ENCODE results near the gene PCDHGA1. TPM values are rescaled to one million over a fixed set of nuclear protein-coding genes. Genes with fewer than 3 reads are reported as not detected.
"Not testable (repeated sequence)": the region's sequence is repeated elsewhere in the genome, so short reads cannot be mapped to it uniquely, and the experiment has no call there.

Gene PCDHGA1
- total RNA-seq, 2 donors from 2014 or later: 1.4 to 2.0 TPM

GRCh38 chr5:141430332-141431113 is 100.2 kb downstream of the PCDHGA1 start, which contains the start of gene PCDHGA12:
PCDHGA12 (plus strand) TSS chr5:141430507; CDS start chr5:141430760, 253 bp downstream.
- Histone ChIP-seq H3K4me1 (peaks cover 0 to 18% of the 10 kb centered on the region in 2 donors), H3K27me3 (no peaks in the 10 kb centered on the region), H3K36me3 (peaks cover 7% of the 10 kb centered on the region), H3K27ac (peak within 1 kb of the TSS; percentile 4 to 23), H3K9me3 (peaks cover 6 to 90% of the 10 kb centered on the region in 2 donors), H3K4me3 (peak within 1 kb of the TSS; percentile 9 to 43)
- peak; percentile 73 for DNase-seq (ENCODE audit: low spot score)
- TF ChIP-seq, protein P1, sequence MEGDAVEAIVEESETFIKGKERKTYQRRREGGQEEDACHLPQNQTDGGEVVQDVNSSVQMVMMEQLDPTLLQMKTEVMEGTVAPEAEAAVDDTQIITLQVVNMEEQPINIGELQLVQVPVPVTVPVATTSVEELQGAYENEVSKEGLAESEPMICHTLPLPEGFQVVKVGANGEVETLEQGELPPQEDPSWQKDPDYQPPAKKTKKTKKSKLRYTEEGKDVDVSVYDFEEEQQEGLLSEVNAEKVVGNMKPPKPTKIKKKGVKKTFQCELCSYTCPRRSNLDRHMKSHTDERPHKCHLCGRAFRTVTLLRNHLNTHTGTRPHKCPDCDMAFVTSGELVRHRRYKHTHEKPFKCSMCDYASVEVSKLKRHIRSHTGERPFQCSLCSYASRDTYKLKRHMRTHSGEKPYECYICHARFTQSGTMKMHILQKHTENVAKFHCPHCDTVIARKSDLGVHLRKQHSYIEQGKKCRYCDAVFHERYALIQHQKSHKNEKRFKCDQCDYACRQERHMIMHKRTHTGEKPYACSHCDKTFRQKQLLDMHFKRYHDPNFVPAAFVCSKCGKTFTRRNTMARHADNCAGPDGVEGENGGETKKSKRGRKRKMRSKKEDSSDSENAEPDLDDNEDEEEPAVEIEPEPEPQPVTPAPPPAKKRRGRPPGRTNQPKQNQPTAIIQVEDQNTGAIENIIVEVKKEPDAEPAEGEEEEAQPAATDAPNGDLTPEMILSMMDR (IDR thresholded peaks at IDR 0.05): peak in 1 of 2 donors; percentile 74

DNA sequence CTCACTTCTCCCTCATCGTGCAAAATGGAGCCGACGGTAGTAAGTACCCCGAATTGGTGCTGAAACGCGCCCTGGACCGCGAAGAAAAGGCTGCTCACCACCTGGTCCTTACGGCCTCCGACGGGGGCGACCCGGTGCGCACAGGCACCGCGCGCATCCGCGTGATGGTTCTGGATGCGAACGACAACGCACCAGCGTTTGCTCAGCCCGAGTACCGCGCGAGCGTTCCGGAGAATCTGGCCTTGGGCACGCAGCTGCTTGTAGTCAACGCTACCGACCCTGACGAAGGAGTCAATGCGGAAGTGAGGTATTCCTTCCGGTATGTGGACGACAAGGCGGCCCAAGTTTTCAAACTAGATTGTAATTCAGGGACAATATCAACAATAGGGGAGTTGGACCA is 101.0 kb downstream of the PCDHGA1 start:
- TF ChIP-seq, protein P1 (IDR thresholded peaks at IDR 0.05): no peak
- no peaks in the 10 kb centered on the region for H3K27me3 ChIP-seq
- peak overlapping the region in 1 of 2 donors; percentile 4 for H3K27ac ChIP-seq
- H3K9me3 ChIP-seq: peaks cover 8 to 90% of the 10 kb centered on the region in 2 donors
- peak overlapping the region; percentile 9 to 43 for H3K4me3 ChIP-seq
- no peak for DNase-seq (ENCODE audit: low spot score)
- H3K36me3 ChIP-seq: peaks cover 7% of the 10 kb centered on the region
- peaks cover 0 to 18% of the 10 kb centered on the region in 2 donors for H3K4me1 ChIP-seq

GRCh38 chr5:141432308-141432707 is 102.0 kb downstream of the PCDHGA1 start:
- not testable (repeated sequence) for H3K36me3 ChIP-seq; H3K27me3 ChIP-seq; H3K27ac ChIP-seq; H3K4me3 ChIP-seq; DNase-seq (ENCODE audit: low spot score)
- peaks cover 13 to 88% of the 10 kb centered on the region in 2 donors for H3K9me3 ChIP-seq
- H3K4me1 ChIP-seq: peaks cover 0 to 18% of the 10 kb centered on the region in 2 donors

GRCh38 chr5:141432726-141433125 is 102.4 kb downstream of the PCDHGA1 start:
- not testable (repeated sequence) for DNase-seq (ENCODE audit: low spot score); H3K27ac ChIP-seq; H3K4me3 ChIP-seq; H3K36me3 ChIP-seq; H3K27me3 ChIP-seq
- peaks cover 11 to 87% of the 10 kb centered on the region in 2 donors for H3K9me3 ChIP-seq
- peaks cover 0 to 18% of the 10 kb centered on the region in 2 donors for H3K4me1 ChIP-seq

DNA sequence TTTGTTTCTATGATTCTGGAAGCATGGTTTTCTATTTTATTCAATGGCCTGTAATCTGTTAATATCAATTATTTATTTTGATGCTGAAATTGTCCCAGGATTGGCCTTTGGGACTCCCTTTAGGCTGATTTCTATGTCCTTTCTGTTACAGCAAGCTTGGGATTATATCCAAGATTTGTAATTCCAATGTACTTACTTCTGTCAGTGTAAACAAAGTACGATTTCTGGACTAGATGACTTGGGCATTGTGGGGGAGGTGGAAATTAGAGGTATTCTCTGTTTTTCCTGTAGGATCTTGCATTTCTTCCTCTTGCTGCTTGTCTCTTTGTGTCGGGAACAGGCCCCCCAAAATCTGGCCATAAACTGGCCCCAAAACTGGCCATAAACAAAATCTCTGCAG is 103.7 kb downstream of the PCDHGA1 start:
- no peaks in the 10 kb centered on the region for H3K36me3 ChIP-seq
- no peak overlapping the region for H3K27ac ChIP-seq
- TF ChIP-seq, protein P1 (IDR thresholded peaks at IDR 0.05): no peak
- H3K27me3 ChIP-seq: no peaks in the 10 kb centered on the region
- H3K9me3 ChIP-seq: peaks cover 7 to 74% of the 10 kb centered on the region in 2 donors
- H3K4me3 ChIP-seq: no peak overlapping the region
- H3K4me1 ChIP-seq: peaks cover 0 to 18% of the 10 kb centered on the region in 2 donors
- DNase-seq (ENCODE audit: low spot score): no peak

DNA sequence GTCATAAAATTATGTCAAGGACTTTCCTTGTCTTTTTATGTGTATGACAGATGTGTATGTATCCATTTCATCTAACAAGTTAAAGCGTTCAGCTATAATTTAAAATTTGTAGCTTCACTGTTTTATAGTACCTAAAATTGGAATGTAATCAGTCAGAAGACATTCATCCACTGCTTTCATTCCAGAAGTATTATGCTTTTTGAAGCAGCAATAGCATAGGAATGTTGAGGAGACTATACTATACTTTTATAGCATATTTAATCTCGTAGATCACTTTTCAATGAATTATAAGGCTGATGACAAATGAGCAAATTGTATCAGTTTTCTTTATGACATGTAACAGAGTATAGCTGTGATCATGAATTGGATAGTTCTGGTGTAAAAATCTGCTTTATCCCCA is 106.9 kb downstream of the PCDHGA1 start:
- H3K4me1 ChIP-seq: peaks cover 0 to 3% of the 10 kb centered on the region in 2 donors
- H3K9me3 ChIP-seq: peaks cover 11 to 79% of the 10 kb centered on the region in 2 donors
- no peak overlapping the region for H3K27ac ChIP-seq
- TF ChIP-seq, protein P1 (IDR thresholded peaks at IDR 0.05): no peak
- H3K4me3 ChIP-seq: no peak overlapping the region
- no peaks in the 10 kb centered on the region for H3K36me3 ChIP-seq
- no peaks in the 10 kb centered on the region for H3K27me3 ChIP-seq
- DNase-seq (ENCODE audit: low spot score): no peak
